Measurements from ENCODE around the gene BDNF.

Gene BDNF

DNA sequence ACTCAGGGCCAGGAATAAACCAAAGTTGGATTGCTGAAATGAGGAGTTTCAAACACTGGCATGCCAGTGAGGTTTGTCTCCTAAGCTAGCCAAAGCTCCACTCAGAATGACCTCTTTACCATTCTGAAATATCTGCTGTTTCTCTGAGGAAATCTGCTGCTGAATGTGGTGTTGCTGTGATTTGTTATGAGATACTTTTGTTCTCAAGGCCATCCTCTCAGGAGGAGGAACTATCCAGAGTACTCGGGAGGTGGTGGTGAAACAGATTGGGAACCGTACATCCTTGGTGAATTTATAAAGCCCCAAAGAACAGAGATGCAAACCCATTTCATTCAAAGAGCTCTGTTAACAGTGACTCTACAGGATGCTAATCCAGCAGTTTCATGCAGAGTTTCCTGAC lies 50.5 kb downstream of the BDNF start:
- Histone ChIP-seq H3K4me2 (no peak overlapping the region), H3K36me3 (ENCODE audit: insufficient read depth) (no peaks in the 10 kb centered on the region), H2AFZ (ENCODE audit: low read depth) (no peak overlapping the region), H3K27ac (no peak overlapping the region), H3K4me1 (ENCODE audit: low read depth, poor library complexity, severe bottlenecking) (no peaks in the 10 kb centered on the region), H3K27me3 (ENCODE audit: insufficient read depth, low read depth) (no peaks in the 10 kb centered on the region), H3K9ac (no peak overlapping the region), H4K20me1 (ENCODE audit: insufficient read depth) (no peaks in the 10 kb centered on the region), H3K4me3 (IDR thresholded peaks at IDR 0.05; ENCODE audit: insufficient read depth, low read depth, low read length) (no peak overlapping the region), H3K79me2 (ENCODE audit: insufficient read depth, low read depth) (no peaks in the 10 kb centered on the region)
- TF ChIP-seq, protein P1, sequence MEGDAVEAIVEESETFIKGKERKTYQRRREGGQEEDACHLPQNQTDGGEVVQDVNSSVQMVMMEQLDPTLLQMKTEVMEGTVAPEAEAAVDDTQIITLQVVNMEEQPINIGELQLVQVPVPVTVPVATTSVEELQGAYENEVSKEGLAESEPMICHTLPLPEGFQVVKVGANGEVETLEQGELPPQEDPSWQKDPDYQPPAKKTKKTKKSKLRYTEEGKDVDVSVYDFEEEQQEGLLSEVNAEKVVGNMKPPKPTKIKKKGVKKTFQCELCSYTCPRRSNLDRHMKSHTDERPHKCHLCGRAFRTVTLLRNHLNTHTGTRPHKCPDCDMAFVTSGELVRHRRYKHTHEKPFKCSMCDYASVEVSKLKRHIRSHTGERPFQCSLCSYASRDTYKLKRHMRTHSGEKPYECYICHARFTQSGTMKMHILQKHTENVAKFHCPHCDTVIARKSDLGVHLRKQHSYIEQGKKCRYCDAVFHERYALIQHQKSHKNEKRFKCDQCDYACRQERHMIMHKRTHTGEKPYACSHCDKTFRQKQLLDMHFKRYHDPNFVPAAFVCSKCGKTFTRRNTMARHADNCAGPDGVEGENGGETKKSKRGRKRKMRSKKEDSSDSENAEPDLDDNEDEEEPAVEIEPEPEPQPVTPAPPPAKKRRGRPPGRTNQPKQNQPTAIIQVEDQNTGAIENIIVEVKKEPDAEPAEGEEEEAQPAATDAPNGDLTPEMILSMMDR (conservative IDR thresholded peaks at IDR 0.05; ENCODE audit: low read depth, low read length): no peak

DNA sequence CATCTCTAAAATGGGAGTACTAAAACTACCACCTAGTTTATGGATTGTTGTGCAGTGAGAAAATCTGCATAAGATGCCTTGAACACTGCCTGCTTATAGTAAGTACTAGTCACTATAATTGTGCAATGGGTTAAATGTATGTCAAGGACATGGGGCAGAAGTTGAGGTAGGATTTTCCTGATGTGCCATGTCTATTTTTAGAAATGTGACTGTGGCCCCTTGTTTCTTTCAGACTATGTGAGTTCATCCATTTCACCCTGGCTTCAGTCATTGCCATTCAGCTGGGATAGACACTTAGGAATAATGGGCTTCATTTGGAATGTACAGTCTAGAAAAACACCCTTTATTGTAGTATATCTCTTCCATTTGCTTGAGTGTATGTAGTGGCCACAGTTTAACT lies 51.4 kb downstream of the BDNF start:
- H3K79me2 ChIP-seq (ENCODE audit: insufficient read depth, low read depth): no peaks in the 10 kb centered on the region
- TF ChIP-seq, protein P1 (conservative IDR thresholded peaks at IDR 0.05; ENCODE audit: low read depth, low read length): no peak

DNA sequence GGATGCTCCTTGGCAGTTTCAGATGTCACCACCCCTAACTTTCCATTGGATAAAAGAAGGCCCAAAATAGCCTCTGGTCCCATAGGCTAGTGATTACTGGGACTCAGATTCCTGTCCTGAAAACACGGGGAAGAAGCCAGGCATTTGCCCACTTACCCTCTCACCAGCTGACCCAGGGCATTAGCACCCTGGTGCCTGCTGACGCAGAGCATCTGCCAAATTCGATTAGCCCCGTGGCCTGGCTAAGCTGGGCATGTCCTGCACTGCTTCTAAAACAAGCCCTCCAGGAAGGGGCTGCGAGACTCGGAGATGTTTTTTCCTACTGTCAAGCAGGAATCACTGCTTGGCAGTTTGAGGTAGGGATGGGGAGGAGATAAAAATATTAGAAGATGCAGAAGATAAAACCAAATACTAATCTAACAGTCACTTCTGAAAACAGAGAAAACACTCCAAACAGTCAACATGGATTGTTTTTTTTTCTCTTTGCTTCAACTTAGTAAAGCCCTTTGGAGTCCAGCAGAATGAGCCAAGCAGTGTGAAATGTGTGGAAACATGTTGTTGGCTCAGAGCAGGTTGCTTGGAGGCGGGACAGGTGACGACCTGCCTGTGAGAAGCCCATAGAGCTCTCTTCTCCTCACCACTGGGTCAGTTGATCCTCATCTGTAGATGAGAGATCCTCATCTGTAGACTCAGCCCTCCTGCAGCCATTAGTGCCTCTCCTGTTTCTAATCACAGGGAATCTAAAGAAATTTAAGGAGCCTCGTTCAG lies 54.0 kb downstream of the BDNF start:
- Histone ChIP-seq H3K27me3 (ENCODE audit: insufficient read depth, low read depth) (no peaks in the 10 kb centered on the region), H3K36me3 (ENCODE audit: insufficient read depth) (no peaks in the 10 kb centered on the region), H3K4me2 (no peak overlapping the region), H2AFZ (ENCODE audit: low read depth) (no peak overlapping the region), H3K4me3 (IDR thresholded peaks at IDR 0.05; ENCODE audit: insufficient read depth, low read depth, low read length) (no peak overlapping the region), H3K27ac (no peak overlapping the region), H3K79me2 (ENCODE audit: insufficient read depth, low read depth) (no peaks in the 10 kb centered on the region), H4K20me1 (ENCODE audit: insufficient read depth) (no peaks in the 10 kb centered on the region), H3K4me1 (ENCODE audit: low read depth, poor library complexity, severe bottlenecking) (no peaks in the 10 kb centered on the region), H3K9ac (no peak overlapping the region)
- TF ChIP-seq, protein P1 (conservative IDR thresholded peaks at IDR 0.05; ENCODE audit: low read depth, low read length): no peak

More for the DNA sequence above, 51.4 kb downstream of the BDNF start:
- Histone ChIP-seq H3K27me3 (ENCODE audit: insufficient read depth, low read depth) (no peaks in the 10 kb centered on the region), H3K27ac (no peak overlapping the region), H3K4me1 (ENCODE audit: low read depth, poor library complexity, severe bottlenecking) (no peaks in the 10 kb centered on the region), H2AFZ (ENCODE audit: low read depth) (no peak overlapping the region), H3K36me3 (ENCODE audit: insufficient read depth) (no peaks in the 10 kb centered on the region), H4K20me1 (ENCODE audit: insufficient read depth) (no peaks in the 10 kb centered on the region), H3K4me2 (no peak overlapping the region), H3K9ac (no peak overlapping the region), H3K4me3 (IDR thresholded peaks at IDR 0.05; ENCODE audit: insufficient read depth, low read depth, low read length) (no peak overlapping the region)

DNA sequence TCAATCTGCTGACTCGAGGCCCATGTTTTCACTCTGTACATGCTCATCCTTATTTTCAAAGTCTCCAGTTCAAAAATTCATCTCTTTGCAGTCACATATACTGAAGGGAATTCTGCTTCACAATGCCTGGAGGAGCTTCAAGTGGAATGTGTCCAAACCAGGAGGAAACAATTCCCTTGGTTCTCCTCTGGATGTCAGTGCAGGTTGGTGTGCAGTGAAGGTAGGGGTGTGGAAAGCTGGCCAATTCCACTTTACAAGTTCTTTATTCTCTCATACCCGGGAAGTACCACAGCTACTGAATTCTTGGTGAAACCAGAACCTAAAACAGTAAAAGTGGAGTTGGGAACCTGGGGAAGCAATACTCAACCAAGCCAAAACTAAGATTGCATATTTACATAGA lies 57.3 kb downstream of the BDNF start:
- Histone ChIP-seq H3K27ac (no peak overlapping the region), H3K9ac (no peak overlapping the region), H3K4me3 (IDR thresholded peaks at IDR 0.05; ENCODE audit: insufficient read depth, low read depth, low read length) (no peak overlapping the region), H2AFZ (ENCODE audit: low read depth) (no peak overlapping the region), H3K36me3 (ENCODE audit: insufficient read depth) (no peaks in the 10 kb centered on the region), H3K4me2 (no peak overlapping the region), H3K27me3 (ENCODE audit: insufficient read depth, low read depth) (no peaks in the 10 kb centered on the region), H4K20me1 (ENCODE audit: insufficient read depth) (no peaks in the 10 kb centered on the region), H3K79me2 (ENCODE audit: insufficient read depth, low read depth) (no peaks in the 10 kb centered on the region), H3K4me1 (ENCODE audit: low read depth, poor library complexity, severe bottlenecking) (no peaks in the 10 kb centered on the region)
- TF ChIP-seq, protein P1 (conservative IDR thresholded peaks at IDR 0.05; ENCODE audit: low read depth, low read length): no peak

All from KMS-11 (cell line).